Bronchus fibroblast of lung (primary cell): ENCODE results near the gene VPS16. TPM values are rescaled to one million over a fixed set of nuclear protein-coding genes. Genes with fewer than 3 reads are reported as not detected.

ENCODE experiments used
- total RNA-seq: library from RNA; depleted of rRNA; stranded (reverse); fragments of >200 nt; gene quantifications from 2 replicates; pipeline ENCODE4 v1.2.3, GENCODE V29; 2015

Gene VPS16
- total RNA-seq = 35.3 and 38.5 TPM in 2 replicates

DNA sequence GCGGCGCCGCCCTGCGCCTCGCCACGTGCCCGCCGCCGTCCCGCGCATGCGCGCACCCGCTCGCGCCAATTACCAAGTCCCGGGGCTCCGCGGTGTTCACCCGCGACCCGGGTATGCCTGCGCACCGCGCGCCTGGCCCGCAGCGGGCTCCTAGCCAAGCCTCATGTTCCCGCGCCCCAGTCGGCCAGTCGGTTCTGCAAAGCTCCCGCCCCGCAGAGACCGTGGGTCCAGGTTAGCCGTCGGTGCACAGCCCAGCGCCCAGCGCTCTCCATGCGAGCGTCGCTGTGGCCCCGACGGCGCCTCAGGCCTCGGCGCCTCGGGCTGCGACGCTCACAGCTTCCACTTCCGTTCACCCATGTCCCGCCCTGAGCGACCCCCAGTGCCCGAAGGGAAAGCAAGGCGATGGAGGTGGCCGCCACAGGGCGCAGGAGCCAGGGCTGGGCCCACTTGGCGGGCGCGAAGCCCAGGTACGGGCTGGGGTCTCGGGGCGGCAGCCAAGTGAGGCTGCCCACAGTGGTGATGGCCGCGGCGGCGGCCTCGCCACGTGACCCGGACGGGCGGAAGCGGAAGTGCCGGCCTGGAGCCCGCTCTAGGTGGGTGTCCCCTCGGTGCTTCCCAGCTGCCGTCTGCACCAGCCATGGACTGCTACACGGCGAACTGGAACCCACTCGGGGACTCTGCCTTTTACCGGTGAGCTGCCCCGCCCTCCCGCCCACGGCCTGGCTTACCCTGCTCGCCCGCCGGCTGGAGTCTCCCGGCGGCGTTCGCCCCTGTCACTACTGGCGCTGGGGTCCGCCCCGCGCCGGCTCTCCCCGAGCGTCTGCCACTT is at the start of gene VPS16, which contains the start of gene PCED1A:
TSS of gene VPS16 (plus strand) at position 608 of the 829 bp plus-strand sequence. CDS start at position 638, 30 bp downstream.
TSS of gene PCED1A (minus strand) at position 518 of the 829 bp plus-strand sequence. CDS start 743 bp downstream, outside the sequence.

DNA sequence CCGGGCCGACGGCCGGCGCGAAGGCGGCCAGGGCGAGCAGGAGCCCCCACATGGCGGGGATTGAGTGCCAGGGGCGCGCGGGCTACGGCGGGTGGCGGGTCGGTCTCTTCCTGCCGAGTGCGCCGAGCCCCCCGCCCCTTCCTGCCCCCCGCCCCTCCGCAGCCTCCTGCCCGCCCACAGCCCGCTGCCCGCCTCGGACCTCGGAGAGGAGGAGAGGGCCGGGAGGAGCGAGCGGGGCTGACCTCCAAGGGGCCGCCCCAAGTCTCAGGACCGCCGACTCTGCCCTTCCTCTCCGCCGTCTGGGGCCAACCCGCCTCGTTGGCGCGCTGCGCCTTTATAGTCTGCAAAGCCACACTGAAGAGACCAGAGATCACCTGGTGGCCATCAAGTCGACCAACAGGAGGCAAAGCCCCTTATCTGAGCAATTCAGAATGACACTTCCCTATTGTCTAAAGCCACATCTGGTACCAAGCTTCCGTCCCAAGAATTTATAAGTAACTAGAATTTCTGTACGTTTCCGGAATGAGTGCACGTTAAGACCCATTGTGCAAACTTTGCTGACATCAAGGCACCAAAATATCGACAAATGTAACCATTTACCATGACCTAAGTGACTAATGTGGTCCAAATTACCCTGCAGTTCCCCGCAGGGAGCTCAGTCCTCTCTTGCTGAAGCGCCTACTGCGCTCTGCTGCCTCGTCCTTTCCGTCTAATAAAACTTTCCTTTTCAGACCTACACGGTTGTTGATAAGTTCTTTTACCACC is 39.8 kb upstream of the VPS16 start, which contains the start of gene CPXM1:
TSS of gene CPXM1 (minus strand) at position 107 of the 765 bp plus-strand sequence. CDS start at position 52, 55 bp downstream.

DNA sequence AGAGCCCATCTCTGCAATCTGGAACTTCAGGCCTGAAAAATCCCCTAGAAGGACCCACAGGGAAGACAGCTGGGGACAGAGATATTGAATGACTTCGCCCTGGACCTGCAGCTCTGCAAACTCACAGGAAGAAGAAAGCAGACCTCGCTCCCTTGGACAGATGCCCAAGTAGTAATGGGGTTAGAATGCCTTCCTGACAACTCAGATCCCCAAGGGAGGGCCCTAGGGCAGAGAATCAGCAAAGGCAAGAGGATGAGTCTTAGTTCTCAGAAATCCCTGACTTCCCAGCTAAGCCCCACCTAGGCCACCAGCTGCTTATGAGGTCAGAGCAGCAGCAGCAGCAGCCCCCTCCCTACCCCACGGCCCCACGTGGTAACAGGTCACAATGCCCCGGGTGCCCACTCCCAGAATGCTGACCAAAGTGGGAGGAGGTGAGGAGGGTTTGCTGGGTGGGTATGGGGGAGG is 25.9 kb upstream of the VPS16 start, which contains the start of gene C20orf141:
TSS of gene C20orf141 (plus strand) at position 401 of the 465 bp plus-strand sequence. CDS start 198 bp downstream, outside the sequence.

GRCh38 chr20:2816030-2816582 is 24.4 kb upstream of the VPS16 start, which contains the start of gene TMEM239:
Gene TMEM239, plus strand, starts transcription at chr20:2816364. Its CDS starts 191 bp downstream, at chr20:2816555.

GRCh38 chr20:2873010-2873746 is 32.6 kb downstream of the VPS16 start, which contains the start of gene PTPRA:
Gene PTPRA, plus strand, starts transcription at chr20:2873481. Its CDS starts 90,797 bp downstream, at chr20:2964278.

Other genes with a start within 250 kb of the VPS16 start
- gene NOP56, start 188.1 kb upstream of the VPS16 start, total RNA-seq = 145 TPM in 2 replicates
- 102 and 126 TPM in 2 replicates for gene IDH3B, start 176.5 kb upstream of the VPS16 start, total RNA-seq
- 0.34 and 0.45 TPM in 2 replicates for gene EBF4, start 148.0 kb upstream of the VPS16 start, total RNA-seq
- gene CPXM1, start 40.1 kb upstream of the VPS16 start, total RNA-seq = 4.5 and 5.6 TPM in 2 replicates
- not detected in 2 replicates for gene C20orf141, start 25.8 kb upstream of the VPS16 start, total RNA-seq
- not detected in 2 replicates for gene TMEM239, start 24.4 kb upstream of the VPS16 start, total RNA-seq
- gene PCED1A, start 90 bp upstream of the VPS16 start, total RNA-seq = 13.8 and 21.7 TPM in 2 replicates
- gene PTPRA, start 32.7 kb downstream of the VPS16 start, total RNA-seq = 31.1 and 31.3 TPM in 2 replicates
- gene GNRH2, start 202.9 kb downstream of the VPS16 start, total RNA-seq = not detected in 2 replicates
- 74.9 and 89.9 TPM in 2 replicates for gene MRPS26, start 205.3 kb downstream of the VPS16 start, total RNA-seq
- not detected in 2 replicates for gene OXT, start 230.9 kb downstream of the VPS16 start, total RNA-seq
- gene AVP, start 244.0 kb downstream of the VPS16 start, total RNA-seq = not detected in 2 replicates